Measurements from ENCODE around the gene TSPAN9. TPM values are rescaled to one million over a fixed set of nuclear protein-coding genes. Genes with fewer than 3 reads are reported as not detected.

TSPAN9 gene
- total RNA-seq, 1 donor from 2014 or later, result 0.09 TPM

DNA sequence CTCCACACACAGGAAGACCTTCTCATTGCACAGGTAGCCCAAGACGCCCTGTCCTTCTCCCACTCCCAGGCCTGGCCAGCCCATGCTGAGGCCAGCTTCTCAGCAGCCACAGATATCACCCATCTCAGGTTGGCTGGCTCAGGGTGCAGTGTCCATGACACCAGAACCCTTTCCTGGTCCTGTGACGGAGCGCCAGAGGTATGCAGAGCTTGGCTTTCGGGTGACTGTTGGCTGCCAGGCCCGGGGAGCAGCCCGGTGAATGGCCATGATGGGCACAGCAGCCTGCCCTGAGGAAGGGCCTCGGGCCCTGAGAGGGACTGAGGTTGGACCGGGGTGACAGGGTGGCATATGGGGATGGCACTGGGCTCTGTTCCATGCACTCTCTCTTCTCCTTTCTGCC, 173.4 kb downstream of the TSPAN9 start:
- Mint-ChIP-seq H3K27ac (no peak overlapping the region), H3K4me3 (no peak overlapping the region), H3K4me1 (peaks cover 6% of the 10 kb centered on the region), H3K36me3 (ENCODE audit: low read depth) (no peaks in the 10 kb centered on the region), H3K27me3 (peaks cover 5% of the 10 kb centered on the region), H3K9me3 (no peaks in the 10 kb centered on the region)
- no peak for DNase-seq
- intact Hi-C loops (cut with micrococcal nuclease), result no loop called here

DNA sequence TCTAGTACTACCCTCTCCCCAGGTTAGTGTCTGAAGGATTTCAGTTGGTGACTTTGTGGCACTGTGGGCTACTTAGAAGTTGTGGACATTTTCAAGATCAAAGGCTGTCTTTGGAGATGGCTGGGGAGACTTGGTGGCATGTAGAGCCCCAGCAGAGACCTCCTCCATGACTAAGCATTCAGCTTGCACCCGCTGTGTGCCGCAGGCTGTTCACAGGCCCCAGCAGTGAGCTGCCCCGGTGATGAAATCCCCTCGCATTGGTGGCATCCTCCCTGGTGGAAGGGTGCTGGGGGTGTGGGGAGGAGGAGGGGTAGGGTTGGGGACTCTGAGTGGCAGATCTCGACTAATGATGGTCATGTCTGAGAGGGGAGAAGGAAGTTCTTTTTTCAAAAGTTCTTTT, 173.9 kb downstream of the TSPAN9 start:
- no peaks in the 10 kb centered on the region for H3K9me3 Mint-ChIP-seq

DNA sequence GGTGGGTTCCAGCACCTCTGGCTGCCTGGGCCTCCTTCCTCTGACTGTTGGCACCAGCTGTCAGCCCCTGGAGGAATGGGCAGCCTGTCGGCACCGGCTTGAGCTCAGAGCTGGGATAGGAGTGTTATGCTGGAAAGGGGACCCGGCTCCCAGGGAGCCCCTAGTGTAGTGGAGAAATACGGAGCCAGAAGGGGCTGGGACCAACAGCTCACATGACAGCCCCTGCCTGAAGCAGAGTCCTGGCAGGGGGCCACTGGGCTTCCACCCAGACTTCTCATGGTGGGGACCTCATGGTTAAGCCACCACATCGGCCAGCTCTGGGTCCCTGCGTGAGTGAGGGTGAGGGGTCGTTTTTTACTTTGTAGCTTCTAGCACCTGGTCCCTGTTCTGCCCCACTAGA, 174.5 kb downstream of the TSPAN9 start:
- Mint-ChIP-seq H3K9me3 (no peaks in the 10 kb centered on the region), H3K4me3 (no peak overlapping the region), H3K27ac (no peak overlapping the region), H3K27me3 (peaks cover 5% of the 10 kb centered on the region), H3K36me3 (ENCODE audit: low read depth) (no peaks in the 10 kb centered on the region), H3K4me1 (peaks cover 6% of the 10 kb centered on the region)
- intact Hi-C loops (cut with micrococcal nuclease), result no loop called here
- DNase-seq, result no peak

More for the DNA sequence above, 173.9 kb downstream of the TSPAN9 start:
- no peak overlapping the region for H3K4me3 Mint-ChIP-seq
- H3K27me3 Mint-ChIP-seq, result peaks cover 5% of the 10 kb centered on the region
- intact Hi-C loops (cut with micrococcal nuclease), result no loop called here
- DNase-seq, result no peak
- peaks cover 6% of the 10 kb centered on the region for H3K4me1 Mint-ChIP-seq
- no peak overlapping the region for H3K27ac Mint-ChIP-seq
- H3K36me3 Mint-ChIP-seq (ENCODE audit: low read depth), result no peaks in the 10 kb centered on the region

DNA sequence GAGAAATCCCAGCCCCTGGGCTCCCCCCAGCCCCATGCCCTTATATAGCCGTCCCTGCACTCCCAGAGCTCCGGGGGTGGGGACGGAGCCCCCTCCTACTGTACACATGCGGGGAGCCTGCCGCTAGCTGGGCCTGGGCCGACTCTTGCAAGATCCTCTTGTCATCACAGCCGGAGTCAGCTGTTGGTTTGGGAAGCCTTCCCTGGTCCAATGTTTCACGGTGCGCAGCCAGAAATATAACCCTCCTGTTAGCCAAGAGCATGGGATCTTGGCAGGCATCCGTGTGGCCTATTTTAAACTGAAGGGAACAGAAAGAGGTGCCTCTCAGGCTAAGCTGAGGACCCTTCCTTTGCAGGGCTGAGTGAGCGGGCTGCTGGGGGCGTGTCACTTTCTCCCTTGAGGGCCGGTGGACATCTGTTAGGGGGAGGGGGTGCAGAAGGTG, 175.3 kb downstream of the TSPAN9 start:
- no peaks in the 10 kb centered on the region for H3K36me3 Mint-ChIP-seq (ENCODE audit: low read depth)
- no peak overlapping the region for H3K4me3 Mint-ChIP-seq
- peaks cover 6% of the 10 kb centered on the region for H3K4me1 Mint-ChIP-seq
- H3K27me3 Mint-ChIP-seq, result peaks cover 5% of the 10 kb centered on the region
- no peak overlapping the region for H3K27ac Mint-ChIP-seq
- H3K9me3 Mint-ChIP-seq, result no peaks in the 10 kb centered on the region
- intact Hi-C loops (cut with micrococcal nuclease), result no loop called here
- no peak for DNase-seq

DNA sequence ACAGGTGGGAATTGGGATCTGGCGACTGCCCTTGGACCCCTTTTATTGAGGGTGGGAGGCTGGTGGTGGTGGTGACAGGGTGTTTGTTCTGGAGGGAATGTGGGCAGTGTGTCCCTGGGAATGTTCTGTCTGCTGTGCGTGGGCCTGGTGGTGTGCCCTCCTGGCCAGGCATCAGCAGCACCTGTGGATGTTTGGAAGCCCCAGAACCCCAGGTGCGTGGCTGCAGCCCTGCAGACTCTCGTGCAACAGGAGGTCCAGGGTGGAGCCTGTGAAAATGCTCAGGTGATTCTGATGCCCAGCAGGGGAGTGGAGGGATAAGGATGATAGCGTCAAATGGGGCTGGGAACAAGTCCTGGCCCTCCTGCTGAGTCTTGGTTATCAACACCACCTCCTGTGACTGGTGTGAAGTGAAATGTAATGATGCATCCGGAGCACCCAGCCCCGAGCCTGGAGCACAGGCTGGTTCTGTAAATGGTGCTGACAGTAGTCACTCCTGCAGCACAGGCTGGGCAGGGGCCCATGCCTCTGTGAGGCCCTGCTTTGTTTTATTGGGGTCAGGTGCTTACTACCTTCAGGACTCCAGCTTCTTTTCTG, 176.6 kb downstream of the TSPAN9 start:
- Mint-ChIP-seq H3K27ac (no peak overlapping the region), H3K27me3 (peaks cover 3% of the 10 kb centered on the region), H3K4me1 (peaks cover 6% of the 10 kb centered on the region), H3K9me3 (no peaks in the 10 kb centered on the region), H3K36me3 (ENCODE audit: low read depth) (no peaks in the 10 kb centered on the region), H3K4me3 (no peak overlapping the region)
- DNase-seq, result no peak
- intact Hi-C loops (cut with micrococcal nuclease), result no loop called here

DNA sequence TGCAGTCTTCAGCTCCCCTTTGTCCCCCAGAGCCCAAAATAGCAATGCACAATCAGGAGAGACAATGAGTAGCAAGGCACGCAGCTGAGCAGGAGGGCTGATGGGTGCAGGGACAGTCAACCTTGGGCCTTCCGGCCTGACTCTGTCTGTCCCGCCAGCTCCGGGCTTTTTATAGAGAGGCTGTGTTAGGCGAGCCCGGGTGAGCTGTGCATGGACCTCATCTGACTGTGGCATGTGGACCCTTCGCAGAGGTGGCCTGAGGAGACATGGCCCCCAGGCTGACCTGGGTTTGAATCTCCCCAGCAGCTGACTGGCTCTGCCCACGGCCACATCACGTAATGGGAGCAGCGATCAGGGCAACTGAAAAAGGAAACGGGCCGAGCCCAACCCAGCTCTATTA, 177.9 kb downstream of the TSPAN9 start:
- Mint-ChIP-seq H3K4me3 (no peak overlapping the region), H3K27ac (no peak overlapping the region), H3K27me3 (peaks cover 3% of the 10 kb centered on the region), H3K4me1 (no peaks in the 10 kb centered on the region), H3K9me3 (no peaks in the 10 kb centered on the region), H3K36me3 (ENCODE audit: low read depth) (no peaks in the 10 kb centered on the region)
- intact Hi-C loops (cut with micrococcal nuclease), result no loop called here
- no peak for DNase-seq

DNA sequence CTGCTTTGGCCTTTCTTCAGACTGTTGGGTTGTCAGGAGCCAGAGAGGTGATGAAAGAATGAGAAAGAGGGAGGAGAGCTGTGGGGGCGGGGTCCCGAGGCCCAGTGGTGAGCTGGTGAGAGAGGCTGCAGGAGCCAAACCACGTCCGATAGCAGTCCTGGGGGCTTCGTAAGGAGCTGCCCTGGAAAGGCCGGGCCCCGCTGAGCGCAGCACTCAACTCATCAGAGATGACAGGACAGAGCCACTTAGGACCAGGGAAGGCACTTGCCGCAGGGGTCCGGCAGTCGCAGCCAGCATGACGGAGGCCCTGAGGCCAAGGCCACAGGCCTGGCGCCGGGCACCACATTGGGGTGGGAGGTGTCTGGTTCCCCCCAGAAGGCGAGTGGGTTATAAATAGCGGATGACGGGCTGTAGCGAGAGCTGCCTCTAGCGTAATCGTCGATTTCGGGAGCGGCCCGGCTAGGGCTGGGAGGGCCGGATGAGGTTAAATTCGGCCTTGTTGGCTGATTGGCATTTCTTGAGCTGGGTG, 179.0 kb downstream of the TSPAN9 start:
- intact Hi-C loops (cut with micrococcal nuclease), result no loop called here
- Mint-ChIP-seq H3K27me3 (no peaks in the 10 kb centered on the region), H3K4me3 (no peak overlapping the region), H3K36me3 (ENCODE audit: low read depth) (no peaks in the 10 kb centered on the region), H3K4me1 (no peaks in the 10 kb centered on the region), H3K9me3 (no peaks in the 10 kb centered on the region), H3K27ac (no peak overlapping the region)
- no peak for DNase-seq

DNA sequence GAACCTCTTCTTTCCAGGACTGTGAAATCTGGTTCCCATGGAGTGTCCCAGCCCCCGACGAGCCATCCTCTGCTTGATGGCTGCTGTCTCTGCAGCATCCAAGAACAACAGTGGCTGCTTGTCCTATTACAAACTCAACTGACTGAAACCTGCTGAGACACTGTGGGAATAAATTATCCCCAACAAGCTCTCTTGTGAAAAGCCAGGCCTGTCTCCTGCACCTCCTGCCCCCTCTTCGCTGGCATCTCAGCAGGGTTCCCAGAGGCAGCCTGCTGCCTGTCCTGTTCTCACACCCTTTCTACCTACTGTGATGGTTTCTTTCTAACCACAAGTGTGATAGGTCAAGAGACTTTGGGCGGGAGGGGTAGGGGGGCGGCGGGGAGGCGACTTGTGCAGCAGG, 180.2 kb downstream of the TSPAN9 start:
- H3K36me3 Mint-ChIP-seq (ENCODE audit: low read depth), result no peaks in the 10 kb centered on the region
- no peaks in the 10 kb centered on the region for H3K9me3 Mint-ChIP-seq
- DNase-seq, result no peak
- no peak overlapping the region for H3K27ac Mint-ChIP-seq
- H3K4me1 Mint-ChIP-seq, result no peaks in the 10 kb centered on the region
- H3K4me3 Mint-ChIP-seq, result no peak overlapping the region
- H3K27me3 Mint-ChIP-seq, result no peaks in the 10 kb centered on the region
- intact Hi-C loops (cut with micrococcal nuclease), result no loop called here

DNA sequence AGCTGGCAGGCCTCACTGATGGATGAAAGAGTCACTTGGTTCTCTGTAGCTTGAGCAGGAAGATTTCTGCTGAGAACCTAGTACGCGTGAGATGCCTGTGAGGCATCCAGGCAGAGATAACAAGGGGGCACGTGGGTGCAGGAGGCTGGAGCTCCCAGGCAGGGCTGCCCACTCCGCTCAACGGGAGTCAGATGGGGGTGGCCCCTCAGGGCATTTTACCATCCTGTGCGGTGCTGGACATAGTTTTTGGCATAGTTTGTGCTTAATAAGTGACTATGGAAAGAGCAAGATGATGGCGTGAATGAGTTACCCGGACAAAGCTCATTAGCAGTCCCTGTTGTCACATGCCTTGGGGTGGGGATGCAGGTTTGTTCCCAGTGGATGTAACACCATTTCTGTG, 182.8 kb downstream of the TSPAN9 start:
- Mint-ChIP-seq H3K4me3 (no peak overlapping the region), H3K27me3 (no peaks in the 10 kb centered on the region), H3K4me1 (no peaks in the 10 kb centered on the region), H3K36me3 (ENCODE audit: low read depth) (no peaks in the 10 kb centered on the region), H3K9me3 (no peaks in the 10 kb centered on the region), H3K27ac (no peak overlapping the region)
- no peak for DNase-seq
- intact Hi-C loops (cut with micrococcal nuclease), result no loop called here

DNA sequence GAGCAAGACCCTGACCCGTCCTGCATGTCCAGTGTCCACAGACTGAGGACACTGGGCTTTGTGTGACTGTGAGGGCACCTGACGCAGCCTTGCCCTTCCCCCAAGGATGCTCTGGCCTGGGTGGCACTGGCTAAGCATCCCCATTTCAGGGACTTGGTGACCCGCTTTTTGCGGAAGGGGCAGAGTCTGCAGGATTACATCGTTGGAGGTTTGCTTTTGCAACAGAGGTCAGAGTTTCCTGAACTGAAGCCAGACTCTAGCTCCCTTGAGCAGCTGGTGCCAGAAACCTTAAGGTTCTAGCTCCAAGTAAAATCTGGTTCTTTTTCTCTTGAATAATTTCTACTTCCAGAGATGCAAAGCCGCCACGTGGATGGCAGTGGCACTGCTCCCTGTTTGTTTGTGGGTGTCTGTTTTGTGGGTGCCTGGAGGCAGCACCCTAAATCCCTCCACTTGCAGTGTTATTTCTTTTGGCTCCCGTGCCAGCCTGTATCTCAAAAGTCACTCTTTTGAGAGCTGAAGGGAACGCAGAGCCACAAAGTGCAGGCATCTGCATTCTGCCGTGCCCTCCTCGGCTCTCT, 184.7 kb downstream of the TSPAN9 start:
- Mint-ChIP-seq H3K36me3 (ENCODE audit: low read depth) (no peaks in the 10 kb centered on the region), H3K4me1 (no peaks in the 10 kb centered on the region), H3K9me3 (no peaks in the 10 kb centered on the region), H3K4me3 (no peak overlapping the region), H3K27ac (no peak overlapping the region), H3K27me3 (no peaks in the 10 kb centered on the region)
- intact Hi-C loops (cut with micrococcal nuclease), result no loop called here
- DNase-seq, result no peak

DNA sequence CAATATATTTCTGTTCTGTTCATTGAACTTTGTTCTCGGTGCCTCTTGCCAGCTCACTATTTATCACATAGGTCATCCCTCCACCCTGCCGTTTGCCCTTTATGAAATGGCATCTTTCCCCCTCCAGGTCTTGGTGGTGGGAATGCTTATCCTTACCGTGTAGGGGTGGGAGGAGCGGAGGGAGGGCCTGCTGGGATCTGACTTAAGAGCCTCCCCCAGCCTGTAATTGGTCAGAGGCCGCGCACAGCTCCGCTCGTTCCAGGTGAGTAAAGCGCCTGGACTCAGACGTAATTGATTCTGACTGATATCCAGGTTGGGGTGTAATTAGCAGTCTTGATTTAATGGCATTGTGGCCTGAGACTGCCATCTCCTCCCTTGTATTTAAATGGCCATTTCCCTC, 185.3 kb downstream of the TSPAN9 start:
- H3K27ac Mint-ChIP-seq, result no peak overlapping the region
- intact Hi-C loops (cut with micrococcal nuclease), result no loop called here
- no peaks in the 10 kb centered on the region for H3K36me3 Mint-ChIP-seq (ENCODE audit: low read depth)
- H3K9me3 Mint-ChIP-seq, result no peaks in the 10 kb centered on the region
- H3K4me3 Mint-ChIP-seq, result no peak overlapping the region
- H3K27me3 Mint-ChIP-seq, result no peaks in the 10 kb centered on the region
- no peak for DNase-seq
- H3K4me1 Mint-ChIP-seq, result no peaks in the 10 kb centered on the region

DNA sequence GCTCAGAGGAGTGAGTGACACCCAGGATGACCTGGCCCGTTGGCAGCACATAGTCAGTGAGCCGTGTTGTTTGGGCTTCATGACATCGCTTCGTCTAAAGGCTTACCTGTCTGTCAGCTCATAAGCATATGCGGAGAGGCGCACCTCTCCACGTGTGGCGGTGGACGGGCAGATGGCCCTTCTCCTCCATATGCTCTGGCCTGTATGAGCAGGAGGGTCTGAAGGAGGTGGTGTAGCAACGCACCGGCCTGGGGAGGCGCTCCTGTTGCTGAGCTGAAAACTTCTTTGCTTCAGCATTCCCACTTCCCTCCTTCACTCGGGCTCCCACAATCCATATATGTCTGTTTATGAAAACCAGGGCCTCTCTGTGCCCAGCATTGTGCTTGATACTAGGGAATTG, 186.1 kb downstream of the TSPAN9 start:
- no peaks in the 10 kb centered on the region for H3K36me3 Mint-ChIP-seq (ENCODE audit: low read depth)
- no peak overlapping the region for H3K4me3 Mint-ChIP-seq
- intact Hi-C loops (cut with micrococcal nuclease), result no loop called here
- H3K27ac Mint-ChIP-seq, result no peak overlapping the region
- H3K9me3 Mint-ChIP-seq, result no peaks in the 10 kb centered on the region
- H3K4me1 Mint-ChIP-seq, result no peaks in the 10 kb centered on the region
- H3K27me3 Mint-ChIP-seq, result no peaks in the 10 kb centered on the region
- DNase-seq, result no peak

DNA sequence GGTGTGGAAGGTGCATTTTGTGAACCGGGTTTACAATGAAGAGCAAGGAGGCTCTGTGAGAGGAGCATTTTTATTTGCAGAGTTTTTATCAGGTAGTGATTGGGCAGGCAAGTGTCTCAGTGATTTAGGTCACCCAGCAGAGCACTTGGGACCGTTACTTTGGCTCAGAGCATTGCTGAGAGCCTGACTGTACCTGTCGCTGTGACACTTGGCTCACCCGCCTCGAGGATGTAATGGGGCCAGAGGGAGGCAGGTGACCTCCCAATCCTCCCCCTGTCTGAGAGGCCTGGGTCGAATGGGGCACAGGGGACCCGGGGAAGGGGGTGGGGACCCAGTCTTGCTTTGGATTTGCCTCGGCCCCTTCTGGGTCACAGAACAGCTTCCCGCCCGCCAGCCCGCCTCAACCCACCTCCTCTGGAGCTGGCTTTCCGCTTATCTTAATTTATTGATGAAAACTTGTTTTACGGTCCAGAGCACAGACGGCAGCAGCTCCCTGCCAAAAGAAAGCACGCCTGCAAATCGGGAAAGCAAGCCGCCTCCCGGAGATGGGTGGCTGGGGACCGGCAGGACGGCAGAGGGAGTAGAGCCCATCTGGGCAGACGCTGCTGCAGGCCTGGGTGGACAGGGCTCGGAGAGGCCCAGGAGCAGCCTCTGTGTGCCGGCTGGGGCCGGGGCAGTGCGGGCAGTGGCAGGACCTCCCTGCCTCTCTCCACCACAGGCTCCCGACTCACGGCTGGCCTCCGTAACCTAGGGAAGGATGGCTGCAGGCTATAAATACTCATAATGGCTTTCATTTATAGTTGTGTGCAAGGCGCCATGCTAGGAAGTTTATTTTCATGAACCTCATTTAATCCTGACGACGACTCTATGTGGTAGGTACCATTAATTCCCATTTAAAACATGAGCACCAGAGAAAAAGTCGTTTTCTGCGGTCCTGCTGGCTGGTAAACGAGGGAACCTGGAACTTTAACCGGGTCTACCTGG, 187.1 kb downstream of the TSPAN9 start:
- intact Hi-C loops (cut with micrococcal nuclease), result no loop called here
- DNase-seq, result no peak
- H3K36me3 Mint-ChIP-seq (ENCODE audit: low read depth), result no peaks in the 10 kb centered on the region
- no peak overlapping the region for H3K27ac Mint-ChIP-seq
- no peaks in the 10 kb centered on the region for H3K9me3 Mint-ChIP-seq
- H3K4me1 Mint-ChIP-seq, result no peaks in the 10 kb centered on the region
- no peaks in the 10 kb centered on the region for H3K27me3 Mint-ChIP-seq
- H3K4me3 Mint-ChIP-seq, result no peak overlapping the region

DNA sequence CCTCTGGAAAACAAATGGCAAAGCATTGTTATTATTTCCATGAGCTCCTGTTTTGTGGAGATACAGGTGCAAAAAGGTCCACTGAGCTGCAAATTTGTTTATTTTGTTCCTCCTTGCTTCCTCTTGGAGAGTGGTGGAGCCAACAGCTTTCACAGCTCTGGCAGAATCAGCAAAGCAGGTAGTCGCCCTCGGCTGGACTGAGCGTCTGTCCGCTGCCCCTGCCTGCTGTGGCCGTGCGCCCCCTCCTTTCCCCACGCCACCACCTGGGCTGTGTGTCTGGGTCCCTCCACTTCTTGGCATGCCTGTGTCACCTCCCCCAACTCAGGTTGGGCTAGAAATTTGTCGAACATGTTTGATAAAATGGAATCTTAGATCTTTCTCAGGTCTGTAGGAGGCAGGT, 188.2 kb downstream of the TSPAN9 start:
- H3K4me1 Mint-ChIP-seq, result no peaks in the 10 kb centered on the region
- H3K36me3 Mint-ChIP-seq (ENCODE audit: low read depth), result no peaks in the 10 kb centered on the region
- intact Hi-C loops (cut with micrococcal nuclease), result no loop called here
- no peaks in the 10 kb centered on the region for H3K9me3 Mint-ChIP-seq
- no peak for DNase-seq
- H3K27ac Mint-ChIP-seq, result no peak overlapping the region
- no peak overlapping the region for H3K4me3 Mint-ChIP-seq
- no peaks in the 10 kb centered on the region for H3K27me3 Mint-ChIP-seq
